Left lobe of liver (tissue), 2 donors: ENCODE data around the gene UROD. TPM values are rescaled to one million over a fixed set of nuclear protein-coding genes. Genes with fewer than 3 reads are reported as not detected.
"Not testable (repeated sequence)": the region's sequence is repeated elsewhere in the genome, so short reads cannot be mapped to it uniquely, and the experiment has no call there.

Experiments
- ATAC-seq: fragments of 200-7000 bp; cut with Tn5 transposase; one replicate; pipeline ENCODE4 v1.9.1; 2020; ENCODE audit warnings: mild to moderate bottlenecking, moderate library complexity
- DNase-seq: peaks from one replicate; pipeline ENCODE4 v3.0.0-alpha.2; 2020; ENCODE audit warnings: low spot score
- total RNA-seq: library from RNA; stranded (reverse); gene quantifications from one replicate; pipeline ENCODE4 v1.2.1, GENCODE V29; 2021
- donor health status: DM: no; HTN: no; CAD: no; lungs with moderate emphysema.
- donor health status: DM: no; HTN: yes; CAD: no.

Gene UROD
- total RNA-seq, 1 donor from 2014 or later: 76.5 TPM

GRCh38 chr1:45038240-45038639 lies 26.2 kb downstream of the UROD start:
- no peak for DNase-seq

DNA sequence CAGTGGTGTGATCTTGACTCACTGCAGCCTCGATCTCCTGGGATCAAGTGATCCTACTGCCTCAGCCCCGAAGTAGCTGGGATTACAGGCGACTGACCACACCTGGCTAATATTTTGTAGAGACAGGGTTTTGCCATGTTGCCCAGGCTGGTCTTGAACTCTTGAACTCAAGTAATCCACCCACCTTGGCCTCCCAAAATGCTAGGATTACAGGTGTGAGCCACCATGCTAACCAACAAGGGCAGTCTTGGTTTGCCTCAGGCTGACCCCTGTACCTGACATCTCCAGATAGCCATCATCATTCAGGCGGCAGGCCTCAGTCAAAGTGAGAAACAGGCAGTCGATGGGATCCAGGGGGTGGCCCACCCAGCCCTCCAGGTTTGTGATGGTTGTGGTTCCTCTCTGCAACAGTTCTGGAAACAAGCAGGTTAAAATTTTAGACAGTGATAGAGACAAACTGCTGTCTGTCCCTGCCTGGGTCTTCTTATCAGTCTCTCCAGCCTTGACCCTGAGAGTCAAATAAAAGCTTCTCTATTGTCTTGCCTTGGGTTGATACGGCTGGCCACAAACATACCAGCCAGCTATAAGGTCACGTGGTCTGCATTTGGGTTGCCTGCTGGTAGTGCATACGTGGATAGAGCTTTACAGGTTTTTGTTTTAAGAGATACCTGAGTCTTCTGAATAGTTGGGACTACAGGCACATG lies 26.8 kb downstream of the UROD start:
- no peak for DNase-seq
- ATAC-seq: no peak

More at GRCh38 chr1:45038240-45038639, 26.2 kb downstream of the UROD start:
- no peak for ATAC-seq

DNA sequence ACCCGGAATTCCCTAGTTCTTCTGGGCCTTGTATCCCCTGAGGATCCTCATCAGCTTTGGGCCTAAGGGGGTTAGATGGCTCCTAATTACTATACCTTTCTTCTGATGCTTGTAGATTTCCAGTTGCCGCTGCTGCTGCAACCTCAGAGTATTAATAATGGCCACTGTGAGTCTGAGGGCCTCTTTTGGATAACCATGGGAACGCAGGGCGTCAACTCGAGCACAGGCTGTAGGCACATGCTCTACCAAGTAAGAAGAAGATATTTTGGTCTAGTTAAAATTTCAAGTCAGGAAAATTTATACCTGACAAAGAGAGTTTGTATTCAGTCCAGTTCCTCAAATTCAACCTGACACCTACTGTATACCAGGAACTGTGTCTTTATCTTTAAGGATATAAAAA lies 28.2 kb downstream of the UROD start:
- ATAC-seq: no peak
- DNase-seq: no peak

- DNase-seq (no peak), ATAC-seq (no peak)
These were observed 31.0 kb downstream of the UROD start for GRCh38 chr1:45043094-45043493.

- ATAC-seq: no peak
- no peak for DNase-seq
These were observed 32.9 kb downstream of the UROD start for GRCh38 chr1:45044916-45045315.

- DNase-seq (no peak), ATAC-seq (no peak)
These were observed 35.0 kb downstream of the UROD start for GRCh38 chr1:45047032-45047431.

DNA sequence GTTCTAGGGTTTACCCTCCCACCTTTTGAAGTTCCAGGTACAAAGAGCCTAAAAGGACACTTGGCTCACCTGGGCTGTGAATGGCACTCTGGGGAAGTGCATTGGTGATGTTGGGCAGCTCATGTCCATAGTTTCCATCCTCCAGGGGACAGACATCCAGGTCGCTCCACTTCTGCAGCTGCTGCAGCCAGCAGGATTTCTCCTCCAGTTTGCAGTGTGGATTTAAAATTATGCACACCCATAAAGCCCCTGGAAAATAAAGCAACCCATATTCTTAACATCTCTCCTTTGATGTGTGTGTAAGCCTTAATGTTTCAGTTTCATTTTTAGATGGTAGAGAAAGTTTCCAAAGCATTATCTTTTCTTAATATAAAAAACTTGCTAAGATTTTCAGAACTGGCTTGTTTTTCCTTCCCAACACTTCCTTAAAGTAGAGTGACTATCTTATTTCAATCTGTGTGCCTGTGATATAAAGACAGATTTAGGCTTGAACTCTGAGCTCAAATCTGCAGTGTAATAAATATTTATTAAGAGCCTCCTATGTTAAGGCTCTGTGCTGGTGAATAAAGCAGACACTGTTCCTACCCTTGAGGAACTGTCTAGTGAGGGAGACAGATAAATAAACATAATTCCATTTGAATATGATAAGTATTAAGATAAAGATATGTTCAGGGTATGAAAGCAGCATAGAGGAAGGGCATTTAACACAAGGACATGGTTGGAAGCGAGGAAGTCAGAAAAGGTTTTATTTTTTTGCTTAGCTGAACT lies 39.1 kb downstream of the UROD start:
- no peak for ATAC-seq
- DNase-seq: no peak

GRCh38 chr1:45057542-45057941 lies 45.5 kb downstream of the UROD start:
- no peak for DNase-seq
- ATAC-seq: no peak

GRCh38 chr1:45059829-45060228 lies 47.8 kb downstream of the UROD start:
- DNase-seq (no peak), ATAC-seq (no peak)

DNA sequence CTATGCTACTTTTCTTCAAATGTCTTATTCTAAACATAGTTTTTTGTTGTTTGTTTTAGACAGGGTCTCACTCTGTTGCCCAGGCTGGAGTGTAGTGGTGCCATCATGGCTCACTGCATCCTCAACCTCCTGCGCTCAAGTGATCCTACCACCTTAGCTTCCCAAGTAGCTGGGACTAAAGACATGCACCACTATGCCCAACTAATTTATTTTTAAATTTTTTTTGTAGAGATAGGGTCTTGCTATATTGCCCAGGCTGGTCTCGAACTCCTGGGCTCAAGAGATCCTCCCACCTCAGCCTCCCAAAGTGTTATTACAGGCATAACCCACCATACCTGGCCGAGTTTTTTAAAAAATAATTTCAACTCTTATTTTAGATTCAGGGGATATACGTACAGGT lies 50.4 kb downstream of the UROD start:
- ATAC-seq, DNase-seq: not testable (repeated sequence)

- ATAC-seq (no peak), DNase-seq (no peak)
These were observed 53.0 kb downstream of the UROD start for GRCh38 chr1:45065083-45065482.

Other genes starting within 250 kb of the UROD start
- 471 TPM for gene RPS8, start 236.7 kb upstream of the UROD start, total RNA-seq
- 0.10 TPM for gene BEST4, start 224.1 kb upstream of the UROD start, total RNA-seq
- 2.3 TPM for gene PLK3, start 211.9 kb upstream of the UROD start, total RNA-seq
- 0.55 TPM for gene DYNLT4, start 204.9 kb upstream of the UROD start, total RNA-seq
- 7.8 TPM for gene BTBD19, start 203.7 kb upstream of the UROD start, total RNA-seq
- gene PTCH2, start 169.0 kb upstream of the UROD start, total RNA-seq: 0.45 TPM
- gene EIF2B3, start 25.7 kb upstream of the UROD start, total RNA-seq: 15.3 TPM
- 33.9 TPM for gene HECTD3, start 930 bp upstream of the UROD start, total RNA-seq
- 0.33 TPM for gene ZSWIM5, start 194.4 kb downstream of the UROD start, total RNA-seq